Tracheal epithelial cell (primary cell): ENCODE data around the gene BBS7. TPM values are rescaled to one million over a fixed set of nuclear protein-coding genes. Genes with fewer than 3 reads are reported as not detected.

Experiments
- total RNA-seq: library from RNA; depleted of rRNA; stranded (reverse); fragments of >200 nt; gene quantifications from 2 replicates; pipeline ENCODE4 v1.2.1, GENCODE V29; 2014

The BBS7 gene, protein sequence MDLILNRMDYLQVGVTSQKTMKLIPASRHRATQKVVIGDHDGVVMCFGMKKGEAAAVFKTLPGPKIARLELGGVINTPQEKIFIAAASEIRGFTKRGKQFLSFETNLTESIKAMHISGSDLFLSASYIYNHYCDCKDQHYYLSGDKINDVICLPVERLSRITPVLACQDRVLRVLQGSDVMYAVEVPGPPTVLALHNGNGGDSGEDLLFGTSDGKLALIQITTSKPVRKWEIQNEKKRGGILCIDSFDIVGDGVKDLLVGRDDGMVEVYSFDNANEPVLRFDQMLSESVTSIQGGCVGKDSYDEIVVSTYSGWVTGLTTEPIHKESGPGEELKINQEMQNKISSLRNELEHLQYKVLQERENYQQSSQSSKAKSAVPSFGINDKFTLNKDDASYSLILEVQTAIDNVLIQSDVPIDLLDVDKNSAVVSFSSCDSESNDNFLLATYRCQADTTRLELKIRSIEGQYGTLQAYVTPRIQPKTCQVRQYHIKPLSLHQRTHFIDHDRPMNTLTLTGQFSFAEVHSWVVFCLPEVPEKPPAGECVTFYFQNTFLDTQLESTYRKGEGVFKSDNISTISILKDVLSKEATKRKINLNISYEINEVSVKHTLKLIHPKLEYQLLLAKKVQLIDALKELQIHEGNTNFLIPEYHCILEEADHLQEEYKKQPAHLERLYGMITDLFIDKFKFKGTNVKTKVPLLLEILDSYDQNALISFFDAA
- total RNA-seq: 19.0 and 19.8 TPM in 2 replicates

GRCh38 chr4:121869841-121870822 is at the start of gene BBS7:
BBS7 (minus strand) TSS chr4:121870474; CDS start chr4:121870313, 161 bp downstream.

DNA sequence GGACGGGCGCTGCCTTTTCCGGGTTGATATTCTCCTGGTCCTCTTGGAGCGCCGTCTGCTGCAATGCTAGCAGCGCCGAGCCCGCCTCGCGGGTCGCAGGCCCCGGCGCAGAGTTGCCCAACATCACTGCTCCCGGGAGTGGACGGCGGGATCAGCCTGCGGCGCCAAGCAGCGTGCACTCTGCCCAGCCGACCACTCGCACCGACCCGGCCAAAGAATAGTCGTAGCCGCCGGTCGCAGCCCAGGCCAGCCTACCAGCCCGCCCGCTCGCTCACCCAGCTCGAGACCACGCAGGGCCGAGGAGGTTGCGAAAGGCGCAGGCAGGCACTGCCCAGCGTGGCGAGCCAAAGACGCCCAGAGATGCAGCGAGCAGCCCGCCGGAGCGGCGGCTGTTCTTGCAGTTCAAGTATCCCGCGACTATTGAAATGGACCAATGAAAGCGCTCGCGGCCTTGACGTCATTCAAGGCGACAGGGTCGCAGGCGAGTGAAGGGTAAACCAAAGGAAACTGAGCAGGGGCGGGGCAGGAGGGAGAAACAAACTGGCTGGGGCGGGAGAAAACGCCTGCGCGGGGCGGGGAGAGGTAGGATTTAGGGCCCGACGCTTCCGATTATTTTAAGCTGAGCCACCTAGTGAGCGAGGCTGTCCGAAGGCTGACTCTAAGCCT is 46.6 kb downstream of the BBS7 start, which contains the start of gene CCNA2:
CCNA2 (minus strand) TSS at position 379 of the 666 bp plus-strand sequence; CDS start at position 124, 255 bp downstream.

GRCh38 chr4:121800961-121801714 is 69.1 kb downstream of the BBS7 start, which contains the start of gene EXOSC9:
EXOSC9 (plus strand) TSS chr4:121801323; CDS start chr4:121801425, 102 bp downstream.

Other genes starting within 250 kb of the BBS7 start
- 179 and 281 TPM in 2 replicates for gene ANXA5, start 173.5 kb downstream of the BBS7 start, total RNA-seq
- 0.24 TPM in 1 of 2 replicates, not detected in the other for gene SMIM43, start 105.3 kb downstream of the BBS7 start, total RNA-seq
- gene EXOSC9, start 69.2 kb downstream of the BBS7 start, total RNA-seq: 14.5 and 15.3 TPM in 2 replicates
- 1.9 and 9.4 TPM in 2 replicates for gene CCNA2, start 46.6 kb downstream of the BBS7 start, total RNA-seq
- not detected in 2 replicates for gene TRPC3, start 81.6 kb upstream of the BBS7 start, total RNA-seq